Measurements from ENCODE around the gene PSMD3.
"Not testable (repeated sequence)": the region's sequence is repeated elsewhere in the genome, so short reads cannot be mapped to it uniquely, and the experiment has no call there.

The PSMD3 gene

DNA sequence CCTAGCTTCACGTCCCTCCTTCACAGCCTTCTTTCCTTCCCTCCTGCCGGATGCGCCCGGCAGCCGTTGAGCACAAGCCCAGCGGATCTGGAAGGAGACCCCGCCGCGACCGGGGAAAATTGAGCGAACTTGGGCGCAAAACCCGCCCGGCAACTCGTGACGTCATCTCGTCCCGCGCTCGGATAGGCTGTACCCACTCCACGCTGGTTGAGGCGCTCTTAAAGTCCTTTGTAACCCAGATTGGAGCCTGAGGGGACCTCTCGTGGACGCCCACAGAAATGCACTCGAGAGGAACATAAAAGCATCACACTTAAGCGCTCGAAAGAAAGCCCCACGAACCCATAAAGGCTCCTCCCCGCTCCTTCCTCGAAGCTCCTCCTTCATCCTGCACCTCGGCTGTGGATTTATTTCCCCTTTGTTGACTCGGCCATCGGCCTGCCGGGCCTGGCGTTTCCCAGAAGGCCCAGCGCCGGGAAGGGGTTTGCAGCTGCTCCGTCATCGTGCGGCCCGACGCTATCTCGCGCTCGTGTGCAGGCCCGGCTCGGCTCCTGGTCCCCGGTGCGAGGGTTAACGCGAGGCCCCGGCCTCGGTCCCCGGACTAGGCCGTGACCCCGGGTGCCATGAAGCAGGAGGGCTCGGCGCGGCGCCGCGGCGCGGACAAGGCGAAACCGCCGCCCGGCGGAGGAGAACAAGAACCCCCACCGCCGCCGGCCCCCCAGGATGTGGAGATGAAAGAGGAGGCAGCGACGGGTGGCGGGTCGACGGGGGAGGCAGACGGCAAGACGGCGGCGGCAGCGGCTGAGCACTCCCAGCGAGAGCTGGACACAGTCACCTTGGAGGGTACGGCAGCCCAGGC lies at the start of gene PSMD3:
Gene PSMD3 (plus strand): TSS at position 457 of the 856 bp plus-strand sequence. CDS start 164 bp downstream, at position 621.
- peak; percentile 94 for DNase-seq (ENCODE audit: low read depth)

DNA sequence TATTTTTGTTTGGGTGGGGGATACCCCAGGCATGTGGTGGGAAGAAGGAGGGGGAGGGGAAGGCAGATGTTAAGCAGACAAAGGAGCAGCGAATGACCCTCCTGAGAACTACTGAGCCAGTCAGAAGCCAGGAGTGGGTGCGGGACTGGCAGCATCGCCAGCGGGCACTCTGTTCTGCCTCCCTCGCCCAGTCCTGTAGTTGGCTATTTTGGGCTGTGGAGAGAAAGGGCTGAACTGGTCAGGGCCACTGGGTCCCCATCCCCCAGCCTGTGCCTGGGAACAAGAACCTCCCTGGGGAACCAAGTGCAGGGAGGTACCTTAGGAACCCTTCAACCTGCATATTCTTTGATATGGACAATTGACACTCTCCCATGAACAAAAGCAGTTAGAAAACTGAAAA lies 46.7 kb upstream of the PSMD3 start:
- DNase-seq (ENCODE audit: low read depth), result no peak

DNA sequence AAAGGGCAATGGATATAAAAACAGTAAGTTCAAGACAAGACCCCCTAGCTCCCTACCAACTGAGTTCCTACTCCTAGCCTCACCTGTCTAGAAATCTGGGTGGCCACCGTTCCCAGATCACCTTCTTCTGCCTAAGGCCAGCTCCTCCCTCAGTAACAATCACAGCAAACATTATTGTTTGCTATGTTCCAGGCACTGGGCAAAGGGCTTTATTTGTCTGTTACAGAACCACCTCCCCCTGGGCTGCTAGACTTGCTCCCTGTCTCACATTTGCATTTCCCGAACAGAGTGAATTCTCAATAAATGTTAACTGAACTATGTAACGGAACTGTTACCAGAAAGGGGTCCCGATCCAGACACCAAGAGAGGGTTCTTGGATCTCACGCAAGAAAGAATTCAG lies 46.3 kb upstream of the PSMD3 start:
- DNase-seq (ENCODE audit: low read depth), result no peak

DNA sequence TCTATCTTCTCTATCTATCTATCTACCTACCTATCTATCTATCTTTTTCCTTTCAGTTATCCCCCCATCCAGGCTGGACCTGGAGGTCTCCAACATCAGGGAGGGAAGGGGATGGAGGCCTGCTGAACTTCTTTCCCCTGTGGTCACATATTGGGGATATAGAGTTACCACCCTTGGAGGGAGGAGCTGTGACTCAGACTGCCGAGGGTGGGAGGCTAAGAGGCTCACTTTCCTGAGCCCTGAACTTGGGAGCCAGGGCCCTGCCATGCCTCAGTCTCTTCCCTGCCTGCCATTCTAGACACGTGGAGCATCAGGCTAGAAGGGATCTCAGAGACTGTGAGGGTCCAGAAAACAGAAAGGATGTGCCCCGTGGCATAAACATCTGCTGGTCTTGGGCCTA lies 44.7 kb upstream of the PSMD3 start:
- no peak for DNase-seq (ENCODE audit: low read depth)

DNA sequence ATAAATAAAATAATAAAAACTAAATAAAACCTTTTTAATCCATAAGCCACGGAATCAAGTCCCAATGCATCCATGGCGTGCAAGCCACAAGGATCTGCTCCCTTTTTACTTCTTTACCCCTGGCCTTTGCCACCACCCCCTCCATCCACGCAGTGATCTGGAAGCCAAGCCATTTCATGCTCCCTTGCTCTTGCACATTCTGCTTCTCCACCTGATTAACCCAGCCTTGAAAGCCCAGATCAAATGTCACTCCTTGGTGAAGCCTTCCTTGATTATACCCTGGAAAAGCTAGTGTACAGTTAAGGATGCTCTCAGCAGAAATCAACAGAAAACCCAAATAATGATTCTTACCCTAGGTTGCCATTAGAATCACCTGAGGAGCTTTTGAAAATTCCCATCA lies 43.2 kb upstream of the PSMD3 start:
- no peak for DNase-seq (ENCODE audit: low read depth)

DNA sequence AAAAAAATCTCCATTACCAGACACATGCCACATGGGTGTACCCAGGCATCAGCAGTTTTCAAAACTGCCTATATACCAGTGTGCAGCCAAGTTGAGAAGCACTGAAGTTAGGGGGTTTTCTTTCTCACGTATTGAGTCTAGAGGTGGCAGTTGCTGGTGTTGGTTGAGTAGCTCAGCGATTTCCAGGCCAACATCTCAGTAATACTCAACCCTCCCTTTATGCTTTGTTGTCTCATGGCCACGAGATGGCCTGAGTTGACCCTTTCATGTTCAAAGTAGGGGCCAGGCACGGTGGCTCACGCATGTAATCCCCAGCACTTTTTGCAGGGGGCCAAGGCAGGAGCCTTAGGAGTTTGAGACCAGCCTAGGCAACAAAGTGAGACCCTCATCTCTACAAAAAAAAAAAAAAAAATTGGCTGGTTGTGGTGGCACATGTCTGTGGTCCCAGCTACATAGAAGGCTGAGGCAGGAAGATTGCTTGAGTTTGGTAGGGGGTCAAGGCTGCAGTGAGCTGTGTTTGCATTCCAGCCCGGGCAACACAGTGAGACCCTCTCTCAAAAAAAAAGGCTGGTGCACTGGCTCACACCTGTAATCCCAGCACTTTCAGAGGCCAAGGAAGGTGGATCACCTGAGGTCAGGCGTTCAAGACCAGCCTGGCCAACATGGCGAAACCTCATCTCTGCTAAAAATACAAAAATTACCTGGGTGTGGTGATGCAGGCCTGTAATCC lies 42.3 kb upstream of the PSMD3 start:
- DNase-seq (ENCODE audit: low read depth), result no peak

DNA sequence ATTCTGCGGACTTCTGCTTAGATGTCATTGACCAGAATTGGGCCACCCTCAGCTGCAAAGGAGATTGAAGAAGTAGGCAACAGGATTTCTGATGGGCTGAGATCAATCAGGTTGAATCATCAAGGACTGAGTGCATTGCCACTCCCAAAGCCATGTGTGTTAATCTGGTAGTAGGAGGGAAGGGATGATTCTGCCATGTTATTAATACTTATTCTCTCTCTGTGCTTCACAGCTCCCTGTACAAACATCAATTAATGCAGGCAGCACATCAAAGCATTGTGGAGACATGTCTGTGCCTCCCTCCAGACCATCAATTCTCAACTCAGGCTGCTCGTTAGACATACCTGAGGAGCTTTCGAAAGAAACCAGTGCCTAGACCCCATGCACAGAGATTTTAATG lies 41.5 kb upstream of the PSMD3 start:
- DNase-seq (ENCODE audit: low read depth), result no peak

DNA sequence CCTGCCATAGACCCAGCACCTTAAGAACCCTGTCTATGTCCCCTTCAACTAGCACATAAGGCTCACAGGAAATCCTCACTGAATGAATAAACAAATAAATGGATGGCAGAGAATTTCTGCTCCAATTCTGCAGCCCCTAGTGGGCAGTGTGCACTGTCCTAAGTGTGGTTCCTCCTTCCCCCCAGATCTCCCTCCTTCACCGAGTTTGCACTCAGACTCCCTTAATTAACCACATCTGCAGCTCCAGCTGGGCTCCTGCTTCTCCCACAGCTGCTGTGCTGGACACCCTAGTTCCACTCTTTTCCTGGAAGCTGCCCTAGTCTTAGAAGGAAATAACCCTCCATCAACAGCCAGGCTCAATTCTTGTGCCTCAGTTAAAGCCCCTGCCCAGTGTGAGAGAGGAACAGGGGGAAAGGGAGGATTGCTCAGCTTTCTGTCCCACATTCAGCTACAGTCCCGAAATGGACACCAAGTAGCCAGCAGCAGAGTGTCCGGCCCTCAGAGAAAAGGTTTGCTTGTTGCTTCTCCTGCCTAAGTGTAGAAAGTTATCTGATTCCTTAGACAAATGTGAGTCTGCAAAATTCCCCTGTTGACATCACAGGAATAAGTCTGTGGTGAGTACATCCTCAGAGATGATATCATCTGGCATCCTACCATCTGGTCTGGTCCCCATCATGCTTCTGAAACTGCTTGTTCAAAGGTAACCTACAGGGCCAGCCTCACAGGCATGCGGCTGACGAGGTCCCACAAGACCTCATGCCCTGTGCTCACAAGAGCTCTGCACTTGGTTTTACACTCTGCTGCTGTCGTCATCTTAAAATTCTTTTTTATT lies 40.8 kb upstream of the PSMD3 start:
- no peak for DNase-seq (ENCODE audit: low read depth)

DNA sequence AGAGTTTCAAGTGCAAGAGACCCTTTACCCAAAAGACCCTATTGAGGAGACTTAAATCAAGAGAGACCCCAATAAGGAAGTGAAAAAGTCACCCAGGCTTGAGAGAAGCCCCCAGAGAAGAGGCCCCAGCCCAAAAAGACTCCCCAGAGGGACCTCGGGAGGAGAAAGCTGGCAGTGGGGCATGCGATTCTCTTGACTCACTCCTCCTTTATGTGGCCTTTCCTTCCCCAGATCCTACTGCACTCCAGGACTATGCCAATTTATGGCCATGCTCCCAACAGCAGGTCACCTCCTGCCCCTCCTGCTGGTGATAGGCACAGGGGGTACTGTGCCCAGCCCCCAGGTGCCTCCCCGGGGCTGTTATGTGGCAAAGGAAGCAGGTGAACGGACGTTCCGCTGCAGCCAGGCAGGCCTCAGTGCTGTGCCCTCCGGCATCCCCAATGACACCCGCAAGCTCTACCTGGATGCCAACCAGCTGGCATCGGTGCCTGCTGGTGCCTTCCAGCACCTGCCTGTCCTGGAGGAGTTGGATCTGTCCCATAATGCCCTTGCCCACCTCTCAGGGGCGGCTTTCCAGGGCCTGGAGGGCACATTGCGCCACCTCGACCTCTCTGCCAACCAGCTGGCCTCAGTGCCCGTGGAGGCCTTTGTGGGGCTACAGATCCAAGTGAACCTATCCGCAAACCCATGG lies 36.8 kb upstream of the PSMD3 start:
- no peak for DNase-seq (ENCODE audit: low read depth)

DNA sequence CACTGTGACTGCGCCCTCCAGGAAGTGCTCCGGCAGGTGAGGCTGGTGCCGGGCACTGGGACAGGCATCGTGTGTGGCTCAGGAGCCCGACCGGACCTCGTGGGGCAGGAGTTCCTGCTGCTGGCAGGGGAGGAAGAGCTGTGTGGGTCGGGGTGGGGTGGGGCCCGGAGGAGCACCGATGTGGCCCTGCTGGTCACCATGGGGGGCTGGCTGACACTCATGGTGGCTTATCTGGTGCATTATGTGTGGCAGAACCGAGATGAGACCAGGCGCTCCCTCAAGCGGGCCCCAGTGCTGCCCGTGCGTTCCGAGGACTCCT lies 36.3 kb upstream of the PSMD3 start:
- DNase-seq (ENCODE audit: low read depth), result no peak

DNA sequence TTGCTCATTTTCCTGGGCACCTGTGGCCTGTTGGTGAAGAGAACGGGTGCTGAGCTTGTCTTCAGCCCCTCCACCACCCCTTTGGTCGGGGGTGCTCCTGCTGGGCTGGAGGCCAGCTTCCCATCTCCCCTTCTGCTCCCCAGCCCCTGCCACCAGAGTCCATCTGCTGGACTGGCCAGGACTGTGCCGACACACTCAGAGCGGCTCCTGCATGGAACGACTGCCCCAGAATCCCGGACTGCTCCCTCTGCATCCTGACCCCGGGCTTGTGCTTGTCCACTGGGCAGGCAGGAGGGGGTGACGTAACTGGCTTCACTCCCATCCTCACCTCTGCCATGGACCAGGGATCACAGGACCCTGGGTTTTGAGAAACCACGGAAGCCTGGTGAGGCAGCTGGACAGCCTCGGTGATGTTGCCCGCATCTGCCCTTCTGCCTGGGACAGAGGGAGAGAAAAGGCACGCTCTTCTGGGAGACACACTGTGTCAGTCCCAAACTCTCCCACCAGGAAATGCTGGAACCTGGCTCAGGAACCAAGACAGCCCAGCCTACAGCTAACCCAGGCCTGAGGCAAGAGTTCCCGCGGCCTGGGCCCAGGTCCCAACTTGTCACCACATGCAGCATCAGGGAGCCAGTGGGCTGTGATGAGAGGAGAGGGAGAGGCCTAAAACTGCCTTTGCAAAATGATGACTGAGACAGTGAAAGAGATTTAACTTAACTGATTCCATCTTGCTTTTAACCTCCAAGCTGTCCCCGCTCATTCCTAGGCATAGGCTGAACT lies 33.9 kb upstream of the PSMD3 start:
- no peak for DNase-seq (ENCODE audit: low read depth)

DNA sequence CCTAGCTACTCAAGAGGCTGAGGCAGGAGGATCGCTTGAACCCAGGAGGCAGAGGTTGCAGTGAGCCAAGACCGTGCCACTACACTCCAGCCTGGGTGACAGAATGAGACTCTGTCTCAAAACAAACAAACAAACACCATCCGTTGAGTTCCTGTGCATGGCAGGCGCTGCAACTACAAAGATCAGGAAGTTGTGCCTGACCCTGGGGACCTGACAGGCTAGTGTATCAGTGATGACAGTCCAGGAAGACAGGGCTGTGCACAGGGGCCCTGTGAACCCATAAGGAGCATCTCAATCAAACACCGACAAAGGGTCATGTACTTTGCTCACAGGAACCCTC lies 32.1 kb upstream of the PSMD3 start:
- not testable (repeated sequence) for DNase-seq (ENCODE audit: low read depth)

DNA sequence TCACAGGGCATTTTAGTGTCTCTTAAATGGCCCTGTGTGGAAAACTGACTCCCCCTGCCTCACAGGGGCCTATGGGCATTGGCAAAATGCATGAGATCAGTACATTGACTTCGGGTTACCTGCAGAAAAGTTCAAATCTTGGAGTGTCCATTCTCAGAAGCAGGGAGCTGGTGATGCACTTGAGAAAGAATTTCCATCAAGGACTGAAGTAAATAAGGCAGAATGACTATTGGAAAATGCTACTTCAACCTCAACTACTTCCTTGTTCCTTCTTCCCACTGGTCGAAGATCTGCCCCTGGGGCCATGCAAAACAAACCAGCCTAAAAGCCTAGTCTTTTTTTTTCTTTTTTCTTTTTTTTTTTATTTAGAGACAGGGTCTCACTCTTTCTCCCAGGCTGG lies 31.6 kb upstream of the PSMD3 start:
- no peak for DNase-seq (ENCODE audit: low read depth)

DNA sequence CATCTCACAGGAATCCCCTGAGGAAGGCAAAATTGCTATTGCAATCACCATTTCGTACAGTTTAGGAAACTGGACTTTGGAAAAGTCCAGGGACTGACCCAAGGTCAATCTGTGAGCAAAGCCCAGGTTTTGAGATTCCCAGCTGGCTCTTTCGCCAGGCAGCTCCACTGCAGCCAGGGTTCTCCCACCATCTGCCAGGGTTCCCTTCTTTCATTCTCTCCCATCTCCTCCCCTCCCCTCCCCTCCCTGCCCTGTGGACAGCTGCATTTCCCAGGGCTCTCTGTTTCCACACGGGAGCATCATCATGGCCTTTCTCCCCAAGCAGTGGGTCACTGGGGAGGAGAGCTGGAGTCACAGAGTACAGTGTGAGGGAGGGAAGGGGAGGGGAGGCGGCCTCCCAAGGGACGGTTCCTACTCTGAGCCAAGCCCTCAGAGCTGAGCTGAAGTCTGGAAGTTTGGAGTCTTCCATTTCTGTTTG lies 29.7 kb upstream of the PSMD3 start:
- DNase-seq (ENCODE audit: low read depth), result no peak

DNA sequence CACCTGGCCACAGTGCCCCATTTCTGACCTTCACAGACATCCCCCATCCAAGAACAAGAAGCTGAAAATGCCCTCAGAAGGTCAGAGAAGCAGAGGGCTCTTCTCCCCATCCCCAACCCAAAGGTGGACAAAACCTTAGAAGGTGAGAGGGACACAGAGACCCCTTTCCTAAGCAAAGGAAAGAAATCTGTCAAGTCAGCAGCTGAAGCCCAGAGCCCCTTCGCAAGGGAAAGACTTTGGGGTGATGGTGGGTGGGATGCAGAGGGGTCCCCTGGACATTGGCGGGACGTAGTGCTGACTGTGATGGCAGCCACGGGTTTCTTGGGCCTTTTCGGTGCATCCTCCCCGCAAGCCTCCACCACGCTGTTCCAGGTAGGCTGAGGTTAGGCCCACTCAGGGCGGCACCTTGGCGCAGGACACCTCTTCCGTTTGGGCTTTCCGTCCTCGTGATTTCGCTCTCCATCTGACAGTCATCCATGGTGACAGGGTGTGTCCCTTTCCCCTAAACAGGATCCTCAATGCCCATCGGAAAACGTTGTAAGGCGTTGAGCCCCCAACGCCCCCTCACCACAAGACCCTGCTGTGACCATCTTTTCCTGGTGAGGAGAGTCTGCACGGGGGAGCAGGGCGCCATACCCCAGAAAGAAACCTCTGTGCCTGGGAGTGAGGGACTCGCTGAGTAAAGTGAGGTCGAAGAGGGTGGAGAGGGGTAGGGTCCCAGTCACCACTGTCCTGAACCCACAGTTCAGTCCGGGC lies 28.5 kb upstream of the PSMD3 start:
- DNase-seq (ENCODE audit: low read depth), result no peak

DNA sequence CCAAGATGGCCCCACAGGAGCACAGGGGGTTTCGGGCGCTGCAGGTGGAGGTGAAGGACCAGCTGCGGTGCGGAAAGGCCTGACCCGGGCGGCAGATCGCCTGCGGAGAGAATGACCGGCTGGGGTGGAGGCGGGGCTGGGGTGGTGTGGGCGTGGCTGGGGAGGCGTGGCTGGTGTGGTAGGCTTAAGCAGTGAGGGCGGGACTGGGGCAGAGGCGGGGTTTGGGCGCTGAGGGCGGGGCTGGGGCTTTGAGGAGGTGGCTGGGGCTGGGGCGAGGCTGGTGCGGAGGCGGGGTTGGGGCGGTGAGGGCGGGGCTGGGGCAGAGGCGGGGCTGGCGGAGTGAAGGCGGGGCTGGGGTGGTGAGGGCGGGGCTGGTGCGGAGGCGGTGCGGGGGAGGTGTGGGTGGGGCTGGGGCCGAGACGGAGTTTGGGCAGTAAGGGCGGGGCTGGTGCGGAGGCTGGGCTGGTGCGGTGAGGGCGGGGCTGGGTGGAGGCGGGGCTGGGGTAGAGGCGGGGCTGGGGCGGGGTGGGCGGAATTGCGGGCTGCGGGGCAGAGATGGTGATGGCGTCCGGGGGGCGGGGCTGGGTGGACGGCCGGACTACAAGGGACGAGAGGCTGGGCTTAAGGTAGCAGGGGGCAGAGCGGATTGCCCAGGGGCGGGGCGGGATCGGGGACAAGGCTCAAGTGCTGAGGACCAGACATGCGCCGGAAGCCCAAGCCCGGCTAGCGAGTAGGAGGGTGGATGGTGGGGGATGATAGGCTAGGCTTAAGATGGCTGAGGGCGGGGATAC lies 27.7 kb upstream of the PSMD3 start:
- DNase-seq (ENCODE audit: low read depth), result peak; percentile 64

DNA sequence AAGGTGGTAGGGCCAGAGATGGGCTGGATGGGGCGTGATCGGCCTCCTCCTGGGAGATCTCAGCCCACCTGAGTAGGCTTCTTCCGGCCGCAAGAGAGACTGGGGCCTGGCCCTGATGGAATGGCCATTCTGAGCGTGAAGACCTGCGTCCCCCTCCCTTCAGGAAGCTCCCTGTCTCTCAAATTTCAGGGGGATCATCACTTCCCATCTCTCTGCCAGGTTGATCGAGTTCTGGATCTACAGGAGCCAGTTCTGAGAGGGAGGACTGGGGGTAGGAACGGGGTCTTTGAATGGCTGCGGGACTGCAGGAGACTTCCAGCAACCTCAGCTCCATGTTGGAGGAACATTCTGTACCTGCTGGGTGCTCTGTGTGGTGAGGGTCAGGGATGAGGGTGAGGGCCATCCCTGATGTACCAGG lies 27.1 kb upstream of the PSMD3 start:
- no peak for DNase-seq (ENCODE audit: low read depth)

DNA sequence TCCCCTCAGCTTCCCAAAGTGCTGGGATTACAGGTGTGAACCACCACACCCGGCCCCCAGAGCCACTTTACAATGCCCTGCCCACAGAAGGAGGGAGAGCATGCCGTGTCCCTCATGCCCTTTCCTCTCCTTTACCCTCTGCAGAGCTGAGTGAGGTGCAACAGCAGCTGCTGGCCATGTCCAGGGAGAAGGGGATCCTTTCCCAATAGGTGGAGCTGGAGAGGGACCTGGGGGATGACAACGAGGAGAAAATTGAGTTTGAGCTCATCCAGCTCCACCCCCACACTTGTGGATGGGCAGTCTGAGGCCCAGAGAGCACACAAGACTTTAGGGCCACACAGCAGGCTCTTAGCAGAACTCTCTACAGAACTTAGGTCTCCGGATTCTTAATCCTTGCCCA lies 25.7 kb upstream of the PSMD3 start:
- no peak for DNase-seq (ENCODE audit: low read depth)

DNA sequence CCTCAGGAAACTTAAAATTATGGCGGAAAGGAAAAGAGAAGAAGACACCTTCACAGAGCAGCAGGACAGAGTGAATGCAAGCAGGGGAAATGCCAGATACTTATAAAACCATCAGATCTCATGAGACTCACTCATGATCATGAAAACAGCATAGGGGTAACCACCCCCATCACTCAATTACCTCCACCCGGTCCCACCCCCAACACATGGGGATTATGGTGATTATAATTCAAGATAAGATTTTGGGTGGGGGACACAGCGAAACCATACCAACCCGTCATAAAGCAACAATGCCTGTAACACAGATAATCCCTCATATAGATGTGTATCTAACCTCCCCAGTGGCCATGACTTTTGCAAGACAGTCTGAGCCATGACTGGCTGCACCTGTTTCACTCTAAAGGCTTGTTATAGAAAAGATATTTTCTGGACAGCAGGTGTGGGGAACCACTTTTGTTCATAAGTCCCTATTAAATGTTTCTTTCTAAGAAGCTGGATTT lies 24.8 kb upstream of the PSMD3 start:
- DNase-seq (ENCODE audit: low read depth), result no peak
